ENCODE results near the gene EDA. TPM values are rescaled to one million over a fixed set of nuclear protein-coding genes. Genes with fewer than 3 reads are reported as not detected.

EDA gene
- total and polyA plus RNA-seq, 10 of the 15 experiments (the other 5 are each of a cell fraction or from before 2014, with no cell fraction given), result 0.06 TPM; not detected in 9

GRCh38 chrX:70009049-70009448, 393.1 kb downstream of the EDA start (continued):
- TF ChIP-seq USF1 (IDR thresholded peaks at IDR 0.05; ENCODE audit: borderline replicate concordance, extremely low read length, insufficient read depth, low read depth, low read length) (no peak), TARDBP (IDR thresholded peaks at IDR 0.05; ENCODE audit: borderline replicate concordance) (no peak), MXI1 (IDR thresholded peaks at IDR 0.05; ENCODE audit: low read depth, low read length) (no peak), PAX5 (IDR thresholded peaks at IDR 0.05; ENCODE audit: borderline replicate concordance, low read depth, low read length) (no peak), IKZF2 (IDR thresholded peaks at IDR 0.05) (no peak), IRF4 (IDR thresholded peaks at IDR 0.05; ENCODE audit: low read depth, low read length) (no peak), USF2 (IDR thresholded peaks at IDR 0.05; ENCODE audit: borderline replicate concordance, low read depth, low read length) (no peak), MAX (IDR thresholded peaks at IDR 0.05; ENCODE audit: low read depth, low read length) (no peak), TBL1XR1 (IDR thresholded peaks at IDR 0.05; ENCODE audit: low read depth, low read length) (no peak), CUX1 (IDR thresholded peaks at IDR 0.05; ENCODE audit: insufficient replicate concordance, low read depth, low read length) (no peak), BCL3 (IDR thresholded peaks at IDR 0.05; ENCODE audit: borderline replicate concordance, insufficient read depth, low read depth, low read length, poor library complexity, severe bottlenecking) (no peak)
